Lower lobe of right lung (tissue), 2 donors: ENCODE results near the gene UBXN6. TPM values are rescaled to one million over a fixed set of nuclear protein-coding genes. Genes with fewer than 3 reads are reported as not detected.

Source experiments
- ATAC-seq, 2 donors: fragments of 200-7000 bp; cut with Tn5 transposase; one replicate each; pipeline ENCODE4 v1.9.1; 2020 to 2022; ENCODE audit warnings: mild to moderate bottlenecking in 2 of 2, moderate library complexity in 2 of 2
- DNase-seq: peaks from one replicate; pipeline ENCODE4 v3.0.0-alpha.2; 2020
- H3K27ac ChIP-seq: fragments of 200-600 bp; one replicate; pipeline ENCODE4 v1.8.0; 2022
- H3K27me3 ChIP-seq: fragments of 200-600 bp; one replicate; pipeline ENCODE4 v1.8.0; 2022; ENCODE audit warnings: low read depth
- H3K36me3 ChIP-seq: fragments of 200-600 bp; one replicate; pipeline ENCODE4 v1.8.0; 2022; ENCODE audit warnings: mild to moderate bottlenecking
- H3K4me1 ChIP-seq: fragments of 200-600 bp; one replicate; pipeline ENCODE4 v1.8.0; 2022
- H3K4me3 ChIP-seq: fragments of 200-600 bp; one replicate; pipeline ENCODE4 v1.8.0; 2022; ENCODE audit warnings: mild to moderate bottlenecking
- H3K9me3 ChIP-seq: fragments of 200-600 bp; one replicate; pipeline ENCODE4 v1.8.0; 2022
- CTCF ChIP-seq: fragments of 200-600 bp; IDR thresholded peaks from one replicate; pipeline ENCODE4 v1.8.0; 2022; ENCODE audit warnings: antibody characterized with exemption, mild to moderate bottlenecking
- intact Hi-C: fragments of 100-400 bp; cut with DNase I; formaldehyde crosslinking; loops from one replicate; pipeline ENCODE4 v1.11.0; 2022
- microRNA-seq: library from miRNA; unstranded; fragments of <30 nt; microRNA quantifications from one replicate; pipeline ENCODE4 v1.2.0, GENCODE V29; 2020; ENCODE audit warnings: borderline number of aligned reads
- total RNA-seq: library from RNA; stranded (reverse); fragmentation: NEBNext Ultra II Directional; extraction: Animal tissue kit (Norgen Biotek cat#: 25700); gene quantifications from one replicate; pipeline ENCODE4 v1.2.1, GENCODE V29; 2021
- donor health status: DM: no; HTN: yes; CAD: no; lungs with severe emphysema.

The UBXN6 gene
- total RNA-seq, 1 donor from 2014 or later, result 86.1 TPM

- peaks cover 62% of the 10 kb centered on the region for H3K4me1 ChIP-seq
- intact Hi-C loops, result no loop called here
- no peak for DNase-seq
Observed at GRCh38 chr19:4396949-4397783, 60.4 kb downstream of the UBXN6 start.

More at GRCh38 chr19:4396949-4397783, 60.4 kb downstream of the UBXN6 start:
- no peaks in the 10 kb centered on the region for H3K27me3 ChIP-seq
- no peak for TF ChIP-seq CTCF
- no peak for ATAC-seq
- H3K4me3 ChIP-seq, result no peak overlapping the region
- H3K36me3 ChIP-seq, result peaks cover 35% of the 10 kb centered on the region
- H3K9me3 ChIP-seq, result no peaks in the 10 kb centered on the region
- H3K27ac ChIP-seq, result no peak overlapping the region

Small RNA genes lying within 50 kb of the gene (microRNA-seq; reads per million reads assigned to microRNA genes)
- not detected for gene MIR4746

Other genes with a start within 250 kb of the UBXN6 start
- gene EBI3, start 228.3 kb downstream of the UBXN6 start, total RNA-seq, result 1.7 TPM
- 16.7 TPM for gene YJU2, start 210.7 kb downstream of the UBXN6 start, total RNA-seq
- gene SHD, start 178.5 kb downstream of the UBXN6 start, total RNA-seq, result not detected
- 1.7 TPM for gene TMIGD2, start 155.4 kb downstream of the UBXN6 start, total RNA-seq
- 0.62 TPM for gene FSD1, start 153.2 kb downstream of the UBXN6 start, total RNA-seq
- gene STAP2, start 119.0 kb downstream of the UBXN6 start, total RNA-seq, result 11.8 TPM
- 41.2 TPM for gene MPND, start 114.2 kb downstream of the UBXN6 start, total RNA-seq
- gene SH3GL1, start 57.2 kb downstream of the UBXN6 start, total RNA-seq, result 44.3 TPM
- 7.2 TPM for gene CHAF1A, start 55.2 kb downstream of the UBXN6 start, total RNA-seq
- 29.4 TPM for gene HDGFL2, start 14.5 kb upstream of the UBXN6 start, total RNA-seq
- gene PLIN4, start 60.7 kb upstream of the UBXN6 start, total RNA-seq, result 4.6 TPM
- 19.9 TPM for gene PLIN5, start 77.4 kb upstream of the UBXN6 start, total RNA-seq
- 14.9 TPM for gene LRG1, start 82.2 kb upstream of the UBXN6 start, total RNA-seq
- gene SEMA6B, start 101.9 kb upstream of the UBXN6 start, total RNA-seq, result 11.3 TPM
- 11.2 TPM for gene TNFAIP8L1, start 181.7 kb upstream of the UBXN6 start, total RNA-seq
- 91.6 TPM for gene MYDGF, start 212.5 kb upstream of the UBXN6 start, total RNA-seq